Measurements from ENCODE around the gene NEDD8.
"Not testable (repeated sequence)": the region's sequence is repeated elsewhere in the genome, so short reads cannot be mapped to it uniquely, and the experiment has no call there.

The NEDD8 gene

DNA sequence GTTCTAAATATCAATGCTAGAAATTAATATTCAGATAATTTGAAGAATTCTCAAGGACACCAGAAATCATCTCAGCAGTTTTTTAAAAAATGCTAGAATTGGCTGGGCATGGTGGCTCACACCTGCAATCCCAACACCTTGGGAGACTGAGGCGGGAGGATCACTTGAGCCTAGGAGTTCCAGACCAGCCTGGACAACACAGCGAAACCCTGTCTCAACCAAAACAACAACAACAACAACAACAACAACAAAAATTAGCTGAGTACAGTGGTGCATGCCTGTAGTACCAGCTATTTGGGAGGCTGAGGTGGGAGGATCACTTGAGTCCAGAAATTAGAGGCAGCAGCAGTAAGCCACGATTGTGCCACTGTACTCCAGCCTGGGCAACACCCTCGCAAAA, 13.1 kb downstream of the NEDD8 start:
- DNase-seq = no peak

DNA sequence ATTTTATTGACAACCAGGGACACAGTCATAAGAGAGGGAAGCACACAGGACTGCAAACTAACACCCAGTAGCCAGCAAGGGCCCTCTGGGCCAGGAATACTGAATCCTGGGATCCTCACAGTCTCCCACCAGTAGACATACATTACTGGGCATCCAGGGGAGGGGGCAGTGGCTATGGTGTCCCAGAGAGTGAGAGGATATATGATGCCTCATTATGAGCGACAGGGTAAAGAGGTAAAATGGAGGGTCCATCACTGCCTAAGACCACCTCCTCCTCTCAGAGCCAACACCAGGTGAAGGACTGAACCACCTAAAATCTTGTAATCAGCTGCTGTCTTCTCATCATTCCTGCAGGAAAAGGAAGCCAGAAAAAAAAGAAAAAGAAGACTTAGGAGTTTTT, 15.3 kb downstream of the NEDD8 start:
- DNase-seq = not testable (repeated sequence)

DNA sequence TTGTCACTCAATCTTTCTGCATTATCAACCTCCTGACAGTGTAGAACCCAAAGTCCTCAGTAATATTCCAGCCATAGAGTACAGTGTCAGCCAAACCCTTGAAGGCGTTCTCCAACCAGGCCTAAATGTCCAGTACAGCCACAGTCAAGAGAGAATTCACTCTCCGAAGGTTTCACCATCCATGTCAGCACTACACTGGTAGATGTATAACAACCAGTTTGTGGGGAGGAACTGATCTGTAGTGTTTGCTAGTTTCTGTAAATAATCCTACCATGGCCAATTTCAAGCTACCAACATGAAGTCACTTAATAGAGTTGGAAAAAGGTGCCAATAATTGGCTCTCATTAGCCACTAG, 15.8 kb downstream of the NEDD8 start:
- no peak for DNase-seq

DNA sequence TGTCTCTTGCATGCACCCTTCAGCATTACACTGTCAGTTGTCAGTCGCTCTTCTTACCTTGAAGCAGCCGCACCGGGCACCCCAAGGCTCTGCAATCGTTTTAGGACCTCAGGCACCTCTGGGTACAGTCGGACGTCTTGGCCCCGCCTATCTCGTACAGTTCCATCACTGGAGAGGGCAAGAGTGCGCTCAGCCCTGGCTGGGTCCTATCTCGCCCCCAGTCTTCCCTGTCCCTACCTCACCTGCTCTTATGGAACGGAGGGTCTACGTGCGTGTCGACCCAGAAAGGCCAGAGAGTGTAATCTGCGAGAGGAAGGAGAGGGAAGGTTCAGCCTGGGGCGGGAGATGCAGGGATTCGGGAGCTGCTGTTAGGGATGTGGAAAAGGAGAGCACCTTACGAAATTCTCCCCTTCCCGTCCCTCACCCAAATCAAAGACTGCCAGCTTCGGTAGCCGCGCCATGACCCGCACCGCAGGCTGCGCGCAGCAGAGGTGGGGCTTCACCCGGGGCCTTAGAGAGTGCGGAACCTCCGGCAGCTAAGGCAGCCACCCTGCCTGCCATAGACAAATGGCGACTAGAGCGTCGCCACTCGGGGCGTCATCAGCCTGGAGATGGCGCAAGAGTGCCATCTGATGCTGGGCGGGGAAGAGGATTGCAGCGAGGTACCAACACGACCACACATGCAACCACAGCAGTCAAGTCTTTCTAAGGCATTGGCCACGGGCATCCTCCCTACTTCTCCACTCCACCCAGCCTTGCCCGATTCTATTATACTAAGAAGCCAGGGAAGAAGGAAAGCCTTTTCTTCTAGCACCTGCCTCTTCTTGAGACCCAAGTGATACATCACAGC, 16.4 kb downstream of the NEDD8 start, which contains the start of gene MDP1:
MDP1 (minus strand) TSS at position 572 of the 850 bp plus-strand sequence; CDS start at position 461, 111 bp downstream.
- peak; percentile 92 for DNase-seq

DNA sequence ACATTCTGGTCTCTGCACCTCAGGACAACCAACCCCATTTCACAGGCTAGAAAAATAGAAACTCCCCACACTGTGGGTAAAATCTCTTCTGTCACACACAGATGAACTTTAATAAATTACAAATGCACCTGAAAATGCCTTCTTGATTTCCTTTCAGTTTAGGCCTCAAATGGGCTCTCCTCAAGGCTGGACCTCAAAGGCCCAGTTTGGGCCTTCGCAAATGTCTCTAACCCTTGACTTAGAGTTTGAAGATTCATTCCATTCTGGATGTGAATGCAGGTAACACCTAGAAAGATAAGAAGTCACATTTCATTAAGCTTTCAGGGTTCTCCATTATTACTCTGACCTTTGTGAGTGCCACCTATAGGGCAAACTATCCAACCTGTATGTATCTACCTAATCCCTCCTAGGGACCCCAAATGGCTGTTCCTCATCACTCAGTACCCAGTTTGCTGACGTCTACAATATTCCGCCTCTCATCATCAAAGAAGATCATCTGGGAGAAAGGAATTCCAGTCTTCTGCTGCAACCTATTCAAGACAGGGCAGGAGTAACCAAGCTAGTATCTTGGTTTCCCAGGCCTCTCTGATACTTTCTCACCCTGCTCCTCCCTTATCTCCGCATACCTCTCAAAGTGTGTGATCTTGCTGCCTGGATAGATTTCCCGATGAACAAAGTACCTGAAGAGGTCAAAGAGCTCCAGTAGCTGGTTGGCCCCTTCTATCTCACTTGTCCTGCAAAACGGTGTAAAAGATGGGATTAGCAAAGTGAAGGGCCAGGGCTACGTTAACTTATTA, 18.1 kb downstream of the NEDD8 start:
- no peak for DNase-seq

DNA sequence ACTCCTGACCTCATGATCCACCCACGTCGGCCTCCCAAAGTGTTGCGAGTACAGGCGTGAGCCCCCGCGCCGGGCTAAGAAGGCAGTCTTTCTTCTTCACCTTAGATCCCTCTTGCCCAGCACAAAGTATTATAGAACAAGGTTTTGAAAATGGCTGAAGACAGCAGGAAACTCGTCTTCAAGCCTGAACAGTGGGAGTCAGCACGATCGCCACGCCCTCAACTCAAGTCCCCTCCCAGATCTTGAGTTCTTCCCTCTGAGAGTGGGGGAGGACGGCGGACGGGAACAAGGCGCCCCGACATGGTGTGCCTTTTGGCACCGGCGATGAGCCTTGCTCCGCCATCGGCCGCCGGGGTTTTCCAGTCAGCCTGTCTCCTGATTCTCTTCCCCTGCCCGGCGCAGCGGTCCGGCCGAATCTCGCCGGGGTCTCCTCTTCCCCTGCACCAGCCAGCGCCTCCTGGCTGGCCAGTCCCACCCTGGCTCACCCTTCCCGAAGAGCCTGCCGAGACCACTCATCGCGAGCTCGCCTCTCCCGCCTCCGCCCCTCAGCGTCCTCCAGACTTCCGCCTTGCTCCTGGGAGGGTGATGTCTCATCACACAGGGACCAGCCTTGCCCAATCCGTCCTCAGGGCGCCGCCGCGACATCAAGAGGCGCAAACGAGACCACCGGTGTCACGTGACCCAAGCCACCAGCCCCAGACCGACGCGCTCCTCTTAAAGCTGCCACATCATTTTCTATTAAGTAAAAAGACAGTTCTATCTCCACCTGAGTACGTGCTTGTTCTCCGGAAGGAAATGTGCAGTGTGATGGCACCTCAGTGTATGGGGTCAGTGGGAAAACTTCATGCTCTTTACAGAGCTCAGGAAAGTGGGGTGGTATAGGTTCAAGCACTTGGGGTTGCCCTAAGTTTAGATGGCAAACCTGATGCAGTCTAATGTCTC, 19.0 kb downstream of the NEDD8 start, which contains the start of gene CHMP4A:
CHMP4A (minus strand) TSS at position 565 of the 942 bp plus-strand sequence; CDS start at position 516, 49 bp downstream.
- peak; percentile 97 to 98 for DNase-seq

DNA sequence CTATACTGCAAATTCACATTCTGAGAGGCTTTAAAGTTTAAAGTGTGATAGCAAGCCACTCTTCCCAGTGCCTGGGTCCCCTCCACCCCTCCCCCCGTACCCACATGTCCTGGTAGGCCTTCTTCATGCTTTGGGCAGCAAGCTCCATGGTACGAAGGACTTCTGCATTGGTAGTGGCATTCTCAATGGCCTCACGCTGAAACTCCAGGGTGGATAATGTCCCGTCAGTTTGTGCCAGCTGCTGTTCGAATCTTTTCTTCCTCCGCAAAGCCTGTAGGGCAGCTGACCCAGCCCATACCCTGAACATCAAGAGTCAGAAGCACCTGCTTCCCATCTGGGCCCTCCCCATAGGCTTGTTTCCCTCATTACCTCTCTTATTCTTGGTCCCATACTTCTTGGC, 20.9 kb downstream of the NEDD8 start:
- no peak for DNase-seq

DNA sequence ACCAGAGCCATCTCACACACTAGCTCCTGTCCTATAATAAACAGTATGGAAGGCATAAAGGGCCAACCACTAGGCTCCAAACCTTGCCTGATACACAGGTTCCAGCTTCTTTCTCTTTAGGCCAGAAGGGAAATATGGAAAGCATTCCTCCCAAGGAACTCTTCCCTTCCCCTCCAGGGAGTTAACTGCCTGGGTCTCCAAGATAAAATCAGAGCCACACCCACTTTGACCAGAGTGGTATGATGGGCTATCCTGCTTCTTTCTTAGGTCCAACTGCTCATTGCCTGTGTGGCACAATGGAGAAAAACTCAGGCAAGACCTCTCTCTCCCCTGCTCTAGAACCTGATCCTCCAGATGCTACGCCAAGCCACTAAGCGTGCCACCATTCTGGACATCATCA, 24.5 kb downstream of the NEDD8 start:
- DNase-seq = no peak

DNA sequence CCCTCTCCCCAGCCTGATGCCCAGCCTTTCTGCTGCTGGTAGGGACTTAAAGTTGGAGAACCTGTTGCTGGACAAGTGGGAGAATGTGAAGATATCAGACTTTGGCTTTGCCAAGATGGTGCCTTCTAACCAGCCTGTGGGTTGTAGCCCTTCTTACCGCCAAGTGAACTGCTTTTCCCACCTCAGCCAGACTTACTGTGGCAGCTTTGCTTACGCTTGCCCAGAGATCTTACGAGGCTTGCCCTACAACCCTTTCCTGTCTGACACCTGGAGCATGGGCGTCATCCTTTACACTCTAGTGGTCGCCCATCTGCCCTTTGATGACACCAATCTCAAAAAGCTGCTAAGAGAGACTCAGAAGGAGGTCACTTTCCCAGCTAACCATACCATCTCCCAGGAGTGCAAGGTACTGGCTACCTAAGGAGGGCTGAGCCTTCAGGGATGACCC, 25.0 kb downstream of the NEDD8 start:
- DNase-seq = peak in 1 of 2 donors; percentile 37

DNA sequence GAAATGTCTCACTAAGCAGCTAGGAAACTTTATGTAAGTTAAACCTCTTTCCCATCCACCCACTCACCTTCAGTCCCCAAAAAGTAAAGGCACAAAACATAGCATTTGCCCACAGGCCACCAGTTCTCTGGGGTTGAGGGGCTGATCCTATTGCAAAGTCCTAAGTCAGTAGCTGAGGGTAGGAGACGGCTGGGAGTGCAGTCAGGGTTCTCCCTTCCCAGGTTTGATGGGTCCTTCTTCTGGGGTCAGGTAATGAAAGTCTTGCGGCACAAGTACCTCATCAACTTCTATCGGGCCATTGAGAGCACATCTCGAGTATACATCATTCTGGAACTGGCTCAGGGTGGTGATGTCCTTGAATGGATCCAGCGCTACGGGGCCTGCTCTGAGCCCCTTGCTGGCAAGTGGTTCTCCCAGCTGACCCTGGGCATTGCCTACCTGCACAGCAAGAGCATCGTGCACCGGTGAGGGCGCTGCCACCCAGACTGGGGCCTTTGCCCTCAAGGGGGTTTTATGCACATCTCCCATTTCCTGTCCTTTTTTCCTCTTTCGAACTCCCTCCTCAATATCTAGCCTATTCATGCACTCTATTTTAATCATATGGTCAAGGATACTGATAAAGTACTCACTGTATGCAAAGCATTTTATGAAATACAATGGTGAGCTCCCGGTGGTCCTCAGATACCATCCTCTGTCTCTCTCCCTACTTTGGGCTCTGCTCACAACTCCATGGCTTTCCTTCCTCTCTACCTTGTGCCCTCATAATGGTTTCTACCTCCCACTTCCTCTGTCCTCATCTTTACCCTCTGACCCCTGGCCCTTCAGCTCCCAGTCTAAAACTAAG, 25.7 kb downstream of the NEDD8 start:
- no peak for DNase-seq

DNA sequence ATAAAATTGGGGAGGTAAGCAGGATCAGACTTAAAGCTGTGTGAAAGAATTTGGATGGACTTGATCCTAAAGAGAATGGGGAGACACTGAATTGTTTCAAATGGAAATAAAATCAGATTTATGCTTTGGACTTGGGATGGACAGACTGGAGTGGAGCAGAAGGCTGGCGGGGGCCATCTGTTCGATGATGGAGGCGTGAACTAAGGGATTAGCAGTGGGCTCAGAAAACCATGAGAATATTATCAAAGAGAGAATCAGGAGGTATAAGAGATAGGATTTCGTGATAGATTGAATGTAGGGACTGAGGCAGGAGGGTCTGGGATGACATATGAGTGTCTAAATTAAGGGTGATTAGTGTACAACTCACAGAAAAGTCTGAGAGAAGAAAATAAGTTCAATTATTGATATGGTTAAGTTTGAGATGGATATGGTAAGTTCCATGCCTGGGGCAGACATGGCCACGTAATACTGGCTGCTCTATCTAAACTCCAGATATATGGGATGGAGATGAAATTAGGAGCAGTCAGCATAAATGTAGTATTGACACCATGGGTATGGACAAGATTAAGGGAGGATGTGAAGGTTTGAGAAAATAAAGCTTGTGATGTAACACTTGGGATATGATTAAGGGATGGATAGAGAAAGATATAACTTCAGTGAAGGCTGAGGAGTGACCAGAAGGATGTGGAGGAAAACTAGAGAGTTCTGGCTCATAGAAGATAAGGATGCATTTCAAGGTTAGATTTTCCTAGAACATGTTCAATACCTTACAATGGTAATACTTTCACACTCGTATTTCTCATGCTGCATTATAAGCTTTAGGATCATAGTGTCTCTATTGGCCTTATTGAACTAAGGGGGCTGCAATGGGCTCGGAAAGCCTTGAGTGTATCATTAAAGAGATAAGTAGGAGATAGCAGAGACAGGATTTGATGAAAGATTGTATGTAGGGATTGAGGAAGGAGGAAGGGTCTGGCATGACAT, 27.7 kb downstream of the NEDD8 start:
- DNase-seq = no peak

DNA sequence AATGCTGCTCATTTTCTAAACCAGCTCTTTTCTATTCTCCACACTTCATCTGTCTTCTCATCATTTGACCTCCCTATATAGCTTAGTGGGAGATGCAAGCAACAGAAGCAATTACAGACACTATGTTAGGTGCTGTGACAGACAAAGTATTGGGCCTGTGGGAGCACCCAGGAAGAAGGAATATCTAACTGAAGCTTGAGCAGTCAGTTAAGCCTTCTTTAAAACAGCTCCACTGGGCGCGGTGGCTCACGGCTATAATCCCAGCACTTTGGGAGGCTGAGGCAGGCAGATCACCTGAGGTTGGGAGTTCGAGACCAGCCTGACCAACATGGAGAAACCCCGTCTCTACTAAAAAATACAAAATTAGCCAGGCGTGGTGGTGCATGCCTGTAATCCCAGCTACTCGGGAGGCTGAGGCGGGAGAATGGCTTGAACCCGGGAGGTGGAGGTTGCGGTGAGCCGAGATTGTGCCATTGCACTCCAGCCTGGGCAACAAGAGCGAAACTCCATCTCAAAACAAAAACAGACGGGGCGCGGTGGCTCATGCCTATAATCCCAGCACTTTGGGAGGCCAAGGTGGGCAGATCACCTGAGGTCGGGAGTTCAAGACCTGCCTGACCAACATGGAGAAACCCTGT, 28.8 kb downstream of the NEDD8 start:
- not testable (repeated sequence) for DNase-seq

DNA sequence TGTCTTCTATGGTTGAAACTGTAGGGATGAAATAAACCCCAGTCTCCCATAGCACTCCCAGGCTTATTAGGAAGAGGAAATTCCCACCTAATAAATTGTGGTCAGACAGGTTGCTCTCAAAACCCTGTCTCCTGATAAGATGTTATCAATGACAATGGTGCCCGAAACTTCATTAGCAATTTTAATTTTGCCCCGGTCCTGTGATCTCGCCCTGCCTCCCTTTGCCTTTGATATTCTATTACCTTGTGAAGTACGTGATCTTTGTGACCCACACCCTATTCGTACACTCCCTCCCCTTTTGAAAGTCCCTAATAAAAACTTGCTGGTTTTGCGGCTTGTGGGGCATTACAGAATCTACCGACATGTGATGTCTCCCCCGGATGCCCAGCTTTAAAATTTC, 29.6 kb downstream of the NEDD8 start:
- DNase-seq = not testable (repeated sequence)

DNA sequence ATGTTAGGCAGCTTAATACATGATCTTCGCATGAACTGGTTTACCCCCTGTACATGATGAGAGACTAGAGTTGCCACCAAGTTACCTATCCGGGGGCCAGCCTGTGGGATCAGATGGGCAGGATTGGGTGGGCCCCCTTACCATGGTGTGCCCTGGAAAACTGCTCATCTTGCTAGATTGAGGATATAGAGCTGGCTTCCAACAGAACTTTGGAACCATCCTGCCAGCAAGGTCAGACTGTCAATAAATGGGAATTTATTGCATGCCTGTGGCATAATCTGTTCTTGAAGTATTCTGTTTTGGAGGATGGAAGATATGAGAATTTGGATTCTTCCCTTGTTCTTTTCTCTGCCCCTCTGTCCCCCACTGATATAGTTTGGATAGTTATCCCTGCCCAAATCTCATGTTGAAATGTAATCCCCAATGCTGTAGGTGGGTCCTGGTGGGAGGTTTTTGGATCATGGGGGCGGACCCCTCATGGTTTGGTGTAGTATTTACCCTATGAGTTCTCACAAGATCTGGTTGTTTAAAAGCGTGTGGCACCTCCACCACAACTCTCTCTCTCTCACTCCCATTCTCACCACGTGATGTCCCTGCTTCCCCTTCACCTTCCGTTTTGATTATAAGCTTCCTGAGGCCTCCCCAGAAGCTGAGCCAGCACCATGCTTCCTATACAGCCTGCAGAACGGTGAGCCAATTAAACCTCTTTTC, 33.2 kb downstream of the NEDD8 start:
- no peak for DNase-seq

DNA sequence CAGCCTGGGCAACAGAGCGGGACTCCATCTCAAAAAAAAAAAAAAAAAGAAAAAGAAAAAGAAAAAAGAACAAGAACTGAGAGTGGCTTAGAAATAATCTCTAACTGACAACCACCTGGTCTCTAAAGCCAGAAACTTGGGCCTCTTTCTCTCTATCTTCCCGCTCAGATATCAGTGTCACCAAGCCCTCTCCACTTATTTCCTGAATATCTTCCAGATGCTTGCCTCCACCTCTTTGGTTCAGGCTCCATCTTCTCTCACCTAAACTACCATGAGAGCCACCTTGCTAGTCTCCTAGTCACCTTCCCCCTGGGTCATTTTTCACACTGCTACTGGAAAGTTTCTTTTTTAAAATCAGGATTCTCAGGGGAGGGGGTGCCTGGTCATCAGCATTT, 35.1 kb downstream of the NEDD8 start:
- no peak for DNase-seq

DNA sequence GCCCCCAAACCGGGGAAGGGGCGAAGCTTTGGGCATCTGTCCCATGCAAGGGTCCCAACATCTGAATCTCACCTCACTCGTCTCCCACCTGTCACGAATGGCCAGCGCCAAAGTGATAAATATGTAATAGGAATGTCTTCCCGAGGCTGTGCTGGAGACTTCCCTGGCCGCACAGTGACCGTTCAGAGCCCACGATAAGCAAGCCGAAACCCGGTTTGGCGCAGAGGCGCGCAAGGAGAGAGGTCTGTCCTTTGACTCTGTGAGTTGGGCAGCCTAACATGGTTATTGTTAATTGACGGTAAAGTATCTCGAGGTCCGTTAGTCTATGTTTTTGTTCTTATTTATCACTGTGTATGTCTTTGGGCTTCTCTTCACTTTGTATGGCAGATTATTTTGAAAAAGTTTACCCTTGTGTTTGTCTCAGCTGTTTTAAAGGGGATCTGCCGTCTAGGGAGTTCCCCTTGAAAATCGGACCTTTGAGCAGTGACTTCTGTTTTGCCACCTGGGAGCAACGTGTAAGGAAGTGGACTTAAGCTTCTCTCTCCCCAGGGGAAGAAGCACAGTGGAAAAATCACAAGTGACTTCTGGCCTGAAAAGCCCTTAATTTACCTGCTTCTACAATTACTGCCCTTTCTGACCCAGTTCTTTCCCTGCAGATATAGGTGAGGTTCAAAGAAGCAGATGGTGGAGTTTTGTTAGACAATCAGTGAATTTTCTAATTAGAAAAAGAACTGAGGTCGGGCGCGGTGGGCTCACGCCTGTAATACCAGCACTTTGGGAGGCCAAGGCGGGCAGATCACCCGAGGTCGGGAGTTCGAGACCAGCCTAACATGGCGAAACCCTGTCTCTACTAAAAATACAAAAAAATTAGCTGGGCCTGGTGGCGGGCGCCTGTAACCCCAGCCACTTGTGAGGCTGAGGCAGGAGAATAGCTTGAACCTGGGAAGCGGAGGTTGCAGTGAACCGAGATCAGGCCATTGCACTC, 35.8 kb downstream of the NEDD8 start:
- no peak for DNase-seq

DNA sequence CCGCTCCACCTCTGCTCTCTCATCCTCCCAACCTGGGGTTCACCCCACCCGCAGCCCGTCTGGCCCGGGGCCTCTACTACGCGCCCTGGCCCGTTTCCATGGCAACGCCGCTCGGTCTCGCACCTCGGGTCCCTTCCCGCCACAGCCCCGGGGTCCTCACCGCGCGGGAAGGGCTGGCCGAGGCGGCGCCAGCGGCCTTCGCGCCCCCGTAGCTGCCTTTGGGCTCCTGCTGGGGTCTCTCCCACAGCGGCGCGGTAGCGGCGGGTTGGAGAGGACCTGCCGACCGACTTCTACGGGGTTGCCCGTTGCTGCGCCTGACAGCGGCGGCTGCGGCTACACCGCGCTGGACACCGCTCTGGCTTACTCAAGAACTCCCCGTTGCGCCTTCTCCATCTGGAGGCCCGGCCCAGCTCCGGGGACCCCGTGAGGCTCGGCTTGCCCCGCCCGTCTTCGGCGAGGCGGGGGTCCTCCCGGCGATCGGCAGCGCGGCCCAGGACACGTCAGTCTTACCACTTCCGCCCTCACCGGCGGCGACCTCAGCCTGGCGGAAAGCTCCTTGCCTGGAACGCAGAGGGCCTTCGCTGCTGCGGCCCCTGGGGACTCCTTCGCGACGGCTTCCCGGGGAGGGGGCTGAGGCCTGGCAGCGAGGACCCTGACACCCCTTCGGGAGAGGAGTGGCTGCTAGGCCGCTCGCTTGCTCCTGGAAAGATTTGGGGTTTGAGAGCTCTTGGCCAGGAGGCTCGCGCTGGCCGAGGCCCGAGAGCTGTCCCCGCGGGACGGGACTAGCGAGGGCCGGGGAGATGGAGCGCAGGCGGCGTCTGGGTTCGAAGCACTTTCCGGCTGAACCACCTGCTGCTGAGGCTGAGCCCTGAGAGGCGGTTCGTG, 36.7 kb downstream of the NEDD8 start, which contains the start of gene TM9SF1:
TM9SF1 (minus strand) TSS at position 256 of the 885 bp plus-strand sequence. CDS start 422 bp downstream, outside the sequence.
- peak; percentile 92 to 93 for DNase-seq
